Measurements from ENCODE around the gene NFIA.

Gene NFIA

DNA sequence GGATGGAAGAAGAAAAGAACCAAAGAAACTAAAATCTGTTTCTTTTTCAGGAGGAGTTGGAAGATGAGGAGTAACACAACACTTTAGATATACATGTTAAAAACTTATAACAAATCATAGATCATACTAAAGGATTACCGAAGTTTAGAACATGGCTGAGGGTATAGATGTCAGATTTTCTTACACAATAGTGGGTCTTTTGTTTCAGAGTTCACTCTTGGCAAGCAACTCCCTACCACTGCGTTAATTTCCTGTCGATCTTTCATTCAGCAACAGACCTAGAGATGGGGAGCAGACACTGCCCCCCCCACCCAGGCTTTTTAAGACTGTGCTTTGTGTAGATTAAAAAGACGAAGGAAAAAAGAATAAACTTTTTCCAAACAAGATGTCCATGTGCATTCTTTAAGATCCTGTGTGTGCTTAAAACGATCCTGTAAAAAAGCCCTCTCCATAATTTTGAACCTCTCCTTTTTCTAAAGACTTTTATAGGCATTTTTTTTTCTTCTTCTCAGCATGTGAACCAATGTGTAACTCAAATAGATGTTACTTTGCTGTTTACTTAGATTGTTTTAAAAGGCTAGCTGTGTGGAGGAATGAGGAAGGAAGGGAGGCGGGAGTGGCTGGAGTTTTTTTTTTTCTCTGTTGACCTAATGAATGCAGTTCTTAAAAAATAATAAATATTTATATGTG, 50.4 kb downstream of the NFIA start:
- no peak for DNase-seq

DNA sequence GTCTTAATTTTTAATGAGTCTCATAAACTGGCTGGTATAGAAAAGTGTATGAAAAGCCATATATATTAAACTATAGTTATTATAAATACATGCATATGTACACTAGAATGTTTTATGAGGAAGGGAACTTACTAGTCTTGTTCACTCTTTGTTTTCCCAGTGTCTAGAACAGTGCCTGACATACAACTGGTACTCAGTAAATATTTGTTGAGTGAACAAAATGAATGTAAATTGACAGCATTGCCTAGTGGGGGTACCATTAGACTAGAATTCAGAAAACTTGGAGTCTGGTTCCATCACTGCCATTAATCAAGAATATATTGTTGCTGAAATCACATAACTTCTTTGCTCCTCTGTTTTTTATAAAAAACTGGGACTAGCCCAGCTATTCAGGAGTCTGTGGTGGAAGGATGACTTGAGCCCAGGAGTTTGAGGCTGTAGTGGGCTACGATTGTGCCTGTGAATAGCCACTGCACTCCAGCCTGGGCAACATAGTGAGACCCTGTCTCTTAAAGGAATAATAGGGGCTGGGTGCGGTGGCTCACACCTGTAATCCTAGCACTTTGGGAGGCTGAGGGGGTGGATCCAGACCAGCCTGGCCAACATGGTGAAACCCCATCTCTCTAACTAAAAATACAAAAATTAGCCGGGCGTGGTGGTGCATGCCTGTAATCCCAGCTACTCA, 51.1 kb downstream of the NFIA start:
- DNase-seq, result no peak

DNA sequence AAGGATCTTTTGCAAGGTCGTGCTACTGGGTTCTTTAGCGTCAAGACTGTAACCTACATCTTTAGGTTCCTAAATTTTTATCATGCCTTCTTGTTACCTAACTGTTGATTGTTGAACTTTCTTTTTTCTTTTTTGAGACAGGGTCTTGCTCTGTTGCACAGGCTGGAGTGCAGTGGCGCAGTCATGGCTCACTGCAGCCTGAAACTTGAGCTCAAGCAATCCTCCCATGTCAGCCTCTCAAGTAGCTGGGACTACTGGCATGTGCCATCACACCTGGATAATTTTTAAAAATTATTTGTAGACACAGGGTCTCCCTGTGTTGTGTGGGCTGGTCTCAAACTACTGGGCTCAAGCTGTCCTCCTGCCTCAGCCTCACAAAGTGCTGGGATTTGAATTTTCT, 52.9 kb downstream of the NFIA start:
- DNase-seq, result no peak

DNA sequence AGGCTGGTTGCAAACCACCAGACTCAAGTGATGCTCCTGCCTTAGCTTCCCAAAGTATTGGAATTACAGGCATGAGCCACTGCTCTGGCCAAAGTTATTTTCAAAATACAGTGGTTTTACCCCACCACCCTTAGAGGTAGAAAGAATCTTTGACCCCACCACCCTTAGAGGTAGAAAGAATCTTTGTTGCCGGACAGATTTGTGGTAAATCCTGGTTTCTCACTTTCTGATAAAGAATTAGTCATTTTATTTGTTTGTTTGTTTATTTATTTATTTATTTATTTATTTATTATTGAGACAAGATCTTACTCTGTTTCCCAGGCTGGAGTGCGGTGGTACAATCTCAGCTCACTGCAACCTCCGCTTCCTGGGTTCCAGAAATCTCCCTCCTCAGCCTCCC, 55.9 kb downstream of the NFIA start:
- DNase-seq, result no peak

DNA sequence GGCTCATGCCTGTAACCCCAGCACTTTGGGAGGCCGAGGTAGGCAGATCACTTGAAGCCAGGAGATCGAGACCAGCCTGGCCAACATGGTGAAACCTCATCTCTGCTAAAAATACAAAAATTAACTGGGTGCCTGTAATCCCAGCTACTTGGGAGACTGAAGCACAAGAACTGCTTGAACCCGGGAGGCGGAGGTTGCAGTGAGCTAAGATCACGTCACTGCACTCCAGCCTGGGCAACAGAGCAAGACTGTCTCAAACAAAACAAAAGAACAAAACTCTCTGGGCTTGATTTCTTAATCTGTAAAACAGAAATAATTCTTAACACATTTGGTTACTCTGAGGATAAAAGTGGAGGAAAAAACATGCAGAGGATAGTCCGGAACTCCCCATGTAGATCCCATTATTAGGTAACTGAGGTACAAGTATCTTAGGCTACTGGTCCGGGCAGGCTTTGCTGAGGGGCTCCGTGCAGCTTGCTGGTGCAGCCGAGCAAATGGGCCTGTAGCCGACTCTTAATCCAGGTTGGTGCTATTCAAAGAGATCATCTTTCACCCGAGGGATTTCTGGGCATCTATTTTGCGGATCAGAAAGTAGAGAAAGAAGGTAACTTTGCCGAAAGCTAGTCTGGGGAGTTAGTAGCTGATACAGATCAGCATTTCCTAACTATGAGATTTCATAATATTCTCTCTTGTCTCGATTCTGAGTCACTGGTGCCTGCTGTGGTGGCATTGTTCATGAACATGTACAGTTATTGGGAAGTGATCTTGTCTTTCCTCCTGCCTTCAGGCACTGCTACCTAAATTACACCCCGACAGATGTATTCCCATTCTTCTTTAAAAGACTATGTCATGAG, 56.8 kb downstream of the NFIA start:
- no peak for DNase-seq

DNA sequence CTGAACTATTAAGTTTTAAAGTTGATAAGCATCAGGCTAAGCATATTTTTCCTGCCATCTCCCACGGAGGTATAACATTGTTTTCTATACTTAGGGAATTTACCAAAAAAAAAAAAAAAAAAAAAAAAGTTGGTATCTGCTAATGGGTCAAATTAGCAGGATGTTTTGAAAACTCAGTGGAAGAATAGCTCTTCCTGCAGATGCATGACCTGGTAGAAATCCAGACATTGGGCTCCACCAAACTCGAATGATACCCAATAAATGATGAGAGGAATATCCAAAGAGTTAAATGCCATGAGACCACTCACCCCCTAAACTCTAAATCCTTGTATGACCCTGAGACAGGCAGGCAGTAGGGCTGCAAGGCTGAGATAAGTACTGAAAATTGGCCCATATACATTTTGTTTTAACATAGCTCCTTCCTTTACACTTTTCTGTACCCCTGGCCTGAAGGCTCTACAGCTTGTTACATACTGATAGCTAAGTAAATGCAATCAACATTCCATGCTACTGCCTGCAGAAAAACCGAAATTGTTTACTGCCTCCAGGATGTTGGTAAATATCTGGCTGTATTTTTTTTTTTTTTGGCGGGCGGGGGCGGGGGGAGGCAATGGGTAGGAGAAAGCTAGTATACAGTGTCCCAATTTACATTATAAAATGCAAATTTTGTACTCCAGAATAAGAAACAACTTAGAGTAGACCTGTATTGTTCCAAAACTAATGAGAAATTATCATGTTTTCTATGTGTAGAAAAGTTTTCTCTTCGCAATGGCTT, 57.6 kb downstream of the NFIA start:
- DNase-seq, result no peak

DNA sequence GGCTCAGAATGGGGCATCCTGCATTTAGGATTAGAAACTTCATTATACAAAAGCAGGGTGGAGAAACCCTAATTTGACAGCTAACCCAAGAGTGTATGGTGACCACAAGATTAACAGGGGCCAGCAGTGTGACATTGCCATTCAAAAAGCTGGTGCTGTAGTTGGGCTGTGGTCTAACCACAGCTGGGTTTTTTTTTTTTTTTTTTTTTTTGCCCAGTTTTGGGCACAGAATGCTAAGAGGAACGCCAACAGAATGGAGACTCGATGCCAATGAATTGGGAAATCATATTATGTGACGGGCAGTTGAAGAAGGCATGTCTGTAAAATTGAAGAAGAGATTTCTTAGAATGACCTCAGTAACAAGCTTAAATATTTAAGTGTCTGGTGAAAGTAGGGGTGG, 58.4 kb downstream of the NFIA start:
- DNase-seq, result no peak

DNA sequence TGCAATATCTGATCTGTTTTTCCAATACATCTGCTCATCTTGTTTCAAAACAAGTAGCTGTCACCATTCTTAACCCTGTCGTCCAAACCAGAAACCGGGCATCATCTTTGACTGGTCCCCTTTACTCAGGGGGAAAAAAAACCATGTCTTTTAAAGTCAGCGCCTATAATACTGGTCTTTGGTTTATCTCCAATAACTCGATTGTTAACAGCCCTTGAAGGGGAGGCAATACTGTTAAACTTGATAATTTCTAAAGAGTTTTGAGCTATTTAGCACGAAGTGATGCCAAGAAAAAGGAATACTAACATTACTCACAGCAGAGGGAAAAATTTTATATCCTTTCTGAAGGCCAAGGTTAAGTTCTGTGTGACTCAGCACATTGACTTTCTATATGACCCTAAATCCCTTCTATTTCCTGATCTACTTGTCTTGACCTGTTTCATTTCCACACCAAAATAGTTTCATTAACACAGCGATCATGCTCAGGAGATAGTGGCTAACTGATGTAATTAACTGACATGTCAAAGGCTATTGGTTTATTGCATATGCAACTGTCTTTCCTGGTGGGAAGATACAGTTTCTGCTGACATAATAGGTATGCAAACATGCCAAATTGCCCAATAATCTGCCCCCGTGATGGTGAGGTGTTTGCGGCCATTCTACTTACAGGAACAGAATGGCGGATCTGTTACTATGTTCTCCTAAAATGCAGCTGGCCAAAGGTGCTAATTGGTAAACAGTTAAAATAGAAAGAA, 59.1 kb downstream of the NFIA start:
- DNase-seq, result no peak

DNA sequence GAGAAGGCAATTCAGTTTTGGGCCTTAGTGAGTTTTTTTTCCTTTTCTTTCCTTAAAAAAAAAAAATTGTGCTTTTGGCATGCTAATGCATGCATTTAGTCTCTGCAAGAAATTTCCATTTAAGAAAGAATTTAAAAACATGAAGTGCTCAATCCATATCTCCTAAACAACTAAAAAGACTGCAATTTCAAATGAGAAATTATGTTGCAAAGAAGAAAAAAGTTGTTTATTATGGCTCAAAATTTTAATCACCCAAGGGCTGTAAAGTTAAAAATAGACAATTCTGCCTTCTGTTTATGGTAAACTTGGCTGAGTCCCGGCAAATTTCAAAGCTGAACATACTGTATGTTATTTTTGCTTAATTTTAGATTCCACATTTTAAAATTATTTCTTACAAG, 59.7 kb downstream of the NFIA start:
- DNase-seq, result no peak

DNA sequence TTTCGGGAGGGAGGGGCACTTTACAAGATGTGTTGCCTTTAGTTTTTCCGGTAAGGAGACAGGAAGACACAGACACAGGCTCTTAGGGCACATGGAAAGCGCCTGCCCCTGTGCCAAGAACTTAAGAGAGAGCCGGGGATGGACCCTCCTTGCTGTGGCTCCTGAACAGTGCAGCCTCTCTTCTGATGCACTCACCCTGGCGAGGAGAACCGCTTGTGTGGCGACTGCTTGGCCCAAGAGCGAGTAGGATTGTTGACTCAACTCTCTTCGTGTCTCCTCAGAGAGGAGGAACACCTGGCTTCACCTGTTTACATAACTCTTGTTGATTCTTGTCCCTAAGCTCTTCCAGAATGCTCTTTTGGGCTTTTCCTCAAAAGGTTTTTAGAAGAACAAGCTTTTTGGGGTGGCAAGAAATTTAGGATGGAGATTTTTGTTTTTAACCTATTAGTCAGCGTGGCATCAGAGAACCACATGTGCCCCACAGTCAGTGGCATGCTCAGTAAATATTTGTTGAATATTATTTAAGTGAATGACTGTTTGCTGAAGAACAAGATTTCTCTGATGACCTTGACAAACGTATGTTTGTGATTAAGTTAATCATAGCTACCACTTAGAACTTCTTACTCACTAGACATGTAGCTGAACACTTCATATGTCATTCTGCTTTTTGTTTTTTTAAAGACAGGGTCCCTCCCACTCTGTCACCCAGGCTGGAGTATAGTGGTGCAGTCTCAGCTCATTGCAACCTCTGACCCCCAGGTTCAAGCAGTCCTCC, 60.6 kb downstream of the NFIA start:
- DNase-seq, result no peak

DNA sequence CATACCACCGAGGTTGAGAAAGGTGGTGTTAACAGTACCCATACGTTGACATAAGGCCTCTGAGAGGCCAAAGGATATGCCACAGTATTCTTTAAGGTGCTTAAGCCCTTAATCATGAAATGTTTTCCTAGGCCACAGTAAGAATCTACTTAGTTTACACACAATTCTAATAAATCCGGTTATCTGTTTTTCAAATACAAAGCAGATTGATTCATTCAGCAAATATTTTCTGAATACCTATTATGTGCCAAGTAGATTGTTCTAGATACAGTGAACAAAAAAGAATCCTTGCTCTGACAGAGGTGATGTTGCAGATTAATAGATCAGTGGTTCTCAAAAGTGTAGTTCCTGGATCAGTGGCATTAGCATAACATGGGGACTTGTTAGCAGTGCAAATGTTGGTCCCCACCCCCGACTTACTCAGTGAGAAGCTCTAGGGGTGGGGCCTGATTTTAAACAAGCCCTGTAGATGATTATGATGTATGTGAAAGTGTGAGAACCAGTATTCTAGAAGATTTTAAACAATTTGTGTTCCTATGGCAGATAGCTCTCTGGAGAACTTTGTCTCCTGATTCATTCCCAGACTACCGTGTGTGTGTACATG, 61.6 kb downstream of the NFIA start:
- no peak for DNase-seq

DNA sequence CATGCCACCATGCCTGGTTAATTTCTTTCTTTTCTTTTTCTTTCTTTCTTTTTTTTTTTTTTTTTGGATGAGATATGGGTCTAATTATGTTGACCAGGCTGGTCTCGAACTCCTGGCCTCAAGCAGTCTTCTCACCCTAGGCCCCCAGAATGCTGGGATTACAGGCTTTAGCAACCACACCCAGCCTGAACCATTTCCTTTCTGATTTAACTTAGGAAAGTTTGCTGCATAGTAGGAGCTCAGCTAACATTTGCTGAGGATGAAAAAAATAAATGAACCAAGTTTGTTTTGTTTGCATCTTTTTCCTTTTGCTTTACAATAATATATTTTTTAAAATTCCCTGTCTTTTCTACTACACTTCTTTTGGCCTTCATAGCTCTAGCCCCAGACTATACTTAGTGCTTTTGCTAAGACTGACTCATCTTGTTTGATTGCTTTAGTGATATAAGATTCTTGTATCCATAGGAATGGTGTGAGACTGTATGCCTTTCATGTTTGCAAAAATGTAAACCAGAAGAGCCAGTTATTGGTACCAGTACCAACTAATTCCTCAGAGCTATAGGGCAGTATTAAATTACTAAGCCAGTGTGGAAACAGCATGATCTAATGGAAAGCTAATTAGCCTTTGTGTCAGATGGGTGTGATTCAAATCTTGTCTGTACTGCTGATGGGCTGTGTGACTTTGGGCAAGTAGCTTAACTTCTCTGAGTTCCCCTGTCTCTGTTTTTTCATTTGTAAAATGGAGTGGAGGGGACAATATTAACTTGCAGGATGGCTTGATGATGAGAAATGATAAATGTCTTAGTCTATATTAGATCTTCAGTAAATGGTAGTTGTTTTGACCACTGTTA, 66.9 kb downstream of the NFIA start:
- no peak for DNase-seq

DNA sequence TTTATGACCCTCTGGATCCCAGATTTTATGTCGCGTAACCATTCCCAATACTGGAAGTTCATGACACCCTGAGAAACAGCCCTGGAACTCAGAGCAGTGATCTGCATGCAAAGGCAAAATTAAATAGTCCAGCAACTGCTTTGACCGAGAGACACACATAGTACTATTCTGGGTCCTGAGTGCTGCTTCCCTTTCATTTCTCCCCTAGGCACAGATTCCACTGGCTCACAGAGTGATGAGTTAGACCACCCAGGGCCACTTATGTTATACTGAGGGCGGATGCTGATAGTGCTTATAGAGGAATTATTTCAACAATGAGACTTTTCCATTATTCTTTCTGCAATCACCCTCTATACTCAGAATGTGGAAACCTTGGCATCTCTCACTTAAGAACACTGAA, 69.2 kb downstream of the NFIA start:
- DNase-seq, result no peak

DNA sequence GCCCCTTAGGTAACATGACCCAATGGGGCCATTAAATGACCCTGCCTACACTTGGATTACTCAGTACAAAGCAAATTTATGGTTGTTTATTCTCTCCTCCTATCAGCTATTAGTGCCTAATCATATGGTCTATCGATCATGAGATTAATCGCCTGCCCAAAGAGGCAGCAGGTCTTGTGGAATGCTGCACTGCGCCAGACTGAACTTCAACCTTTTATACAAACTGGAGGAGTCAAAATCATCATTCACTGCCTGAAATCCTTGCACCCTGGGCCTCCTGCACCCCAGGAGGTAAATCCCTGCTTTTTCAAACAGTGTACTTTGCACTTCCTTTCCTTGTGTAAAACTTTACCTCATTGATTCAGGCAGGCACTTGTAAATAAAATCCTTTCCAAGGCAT, 69.7 kb downstream of the NFIA start:
- no peak for DNase-seq

DNA sequence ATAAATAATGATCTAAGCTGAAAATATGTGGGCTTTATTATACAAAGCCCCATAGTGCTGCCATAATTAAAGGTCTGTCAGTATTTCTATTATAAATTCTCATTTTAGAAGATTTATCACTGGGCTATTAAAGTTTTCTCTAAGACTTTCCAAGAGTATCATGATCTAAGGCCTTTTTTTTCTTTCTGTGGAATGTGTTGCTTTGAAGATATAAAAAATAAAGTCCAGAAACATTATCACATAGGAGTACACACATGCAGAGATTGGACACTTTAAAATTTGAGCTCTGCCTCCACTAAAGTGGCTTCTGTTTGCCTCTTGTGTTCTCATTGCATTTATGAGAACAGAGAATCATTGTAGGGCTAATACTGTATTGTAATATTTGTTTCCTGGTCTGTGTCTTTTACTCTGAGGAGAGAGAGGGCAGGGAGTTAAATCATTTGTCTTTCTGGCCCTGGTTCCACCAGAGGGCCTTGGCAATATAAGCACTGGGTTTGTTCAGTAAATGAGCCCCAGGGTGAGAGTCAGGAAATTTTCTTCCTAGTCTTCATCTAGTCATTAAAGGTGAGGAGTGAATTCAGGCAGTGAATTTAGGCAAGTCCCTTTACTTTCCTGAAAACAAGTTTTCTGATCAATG, 70.2 kb downstream of the NFIA start:
- DNase-seq, result no peak

DNA sequence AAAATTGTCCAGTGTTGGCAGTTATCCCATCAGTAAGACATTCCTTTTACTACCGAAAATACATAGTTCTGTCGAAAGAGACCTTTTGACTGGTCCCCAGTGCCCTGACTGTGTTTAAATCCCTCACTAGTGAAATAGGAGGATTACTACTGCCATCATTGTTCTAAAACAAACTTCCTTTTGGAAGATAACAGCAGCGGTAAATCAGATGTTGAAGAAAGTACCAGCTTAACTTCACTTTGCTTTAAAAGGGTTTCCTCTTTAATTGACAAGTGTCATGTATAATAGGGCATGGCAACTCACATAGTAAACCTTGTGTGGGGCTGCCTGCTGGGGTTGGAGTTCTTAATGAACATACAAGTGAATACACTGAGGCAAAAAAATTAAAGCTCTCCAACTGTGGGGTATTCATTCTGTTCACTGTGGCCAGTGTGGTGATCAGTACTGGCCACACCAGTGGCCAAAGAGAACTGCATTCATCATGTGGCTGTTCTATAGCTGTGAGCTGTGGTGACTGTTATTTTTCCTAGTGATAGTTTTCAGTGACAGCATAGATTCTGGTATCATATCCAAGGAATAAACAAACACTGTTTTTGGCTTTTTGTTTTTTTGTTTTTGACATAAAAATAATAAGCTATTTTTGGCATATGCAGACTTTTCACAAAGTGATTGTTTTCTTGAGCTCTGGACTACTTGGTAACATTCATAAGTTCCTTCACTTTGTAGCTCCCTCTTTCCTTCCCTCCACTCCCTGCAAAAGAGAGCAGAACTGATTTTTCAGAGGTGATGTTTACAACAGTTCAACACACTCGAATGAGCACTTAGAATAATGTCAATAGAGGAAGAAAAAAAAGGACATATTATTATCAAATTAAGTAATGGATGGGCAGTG, 74.5 kb downstream of the NFIA start:
- no peak for DNase-seq

DNA sequence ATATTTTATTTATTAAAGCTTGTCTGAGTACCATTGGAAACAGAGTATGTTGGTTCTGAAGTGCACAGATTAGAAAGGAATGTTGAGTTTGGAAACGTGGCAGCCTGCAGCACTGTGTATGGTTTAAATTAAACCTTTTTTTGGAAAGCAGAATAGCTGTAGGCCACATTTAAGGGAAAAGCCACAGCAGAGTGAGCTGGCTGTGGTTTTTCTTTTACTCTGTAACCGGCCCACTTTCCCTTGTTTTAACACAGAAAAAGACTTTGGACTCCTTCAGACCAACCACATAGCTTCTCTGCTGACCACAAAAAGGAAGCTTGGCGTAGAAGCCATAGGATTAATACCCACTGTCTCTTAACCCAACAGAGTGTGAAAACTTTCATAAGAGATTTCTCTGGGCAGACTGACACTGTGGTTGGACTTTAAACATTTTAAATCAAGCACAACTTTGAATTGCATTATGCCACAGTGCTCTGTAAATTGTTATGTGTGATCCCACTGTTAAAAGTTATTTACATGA, 75.2 kb downstream of the NFIA start:
- no peak for DNase-seq

DNA sequence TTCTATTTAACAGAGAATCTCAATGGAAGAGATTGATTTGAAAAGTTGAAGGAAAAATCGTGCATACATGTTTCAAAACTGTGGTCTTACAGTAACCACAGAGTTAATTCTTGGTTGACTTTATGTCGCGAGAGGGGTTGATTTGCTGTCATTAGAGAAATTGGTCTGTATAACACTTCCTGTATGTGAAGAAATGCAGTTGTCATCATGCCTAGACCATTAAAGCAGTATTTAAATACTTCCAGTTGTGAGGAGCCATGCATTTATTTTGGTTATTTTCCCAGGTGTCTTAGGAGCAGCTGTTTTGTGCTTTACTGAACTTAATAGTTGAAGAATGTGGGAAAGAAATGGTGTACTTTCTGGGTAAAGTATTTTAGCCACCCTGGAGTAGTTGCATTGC, 76.2 kb downstream of the NFIA start:
- DNase-seq, result no peak

All from stimulated activated naive CD4-positive, alpha-beta T cell (primary cell).